ENCODE measurements around the gene ARFGAP2.
"Not testable (repeated sequence)": the region's sequence is repeated elsewhere in the genome, so short reads cannot be mapped to it uniquely, and the experiment has no call there.

GRCh38 chr11:47118958-47119688 is 57.6 kb downstream of the ARFGAP2 start:
- not testable (repeated sequence) for TF ChIP-seq CTCF, POLR2A, EP300 (IDR thresholded peaks at IDR 0.05)
